Measurements from ENCODE around the gene TMEM266.
A peak's percentile ranks its signal among the peaks of the same experiment; 100 is the strongest.
"Not testable (repeated sequence)": the region's sequence is repeated elsewhere in the genome, so short reads cannot be mapped to it uniquely, and the experiment has no call there.

TMEM266 gene

GRCh38 chr15:76059320-76060117 is at the start of gene TMEM266:
Gene TMEM266 (plus strand): TSS chr15:76059985. CDS start chr15:76134264, 74,279 bp downstream.
- DNase-seq = peak; percentile 18 to 30

- DNase-seq = no peak
Observed at GRCh38 chr15:76010613-76011012, 49.2 kb upstream of the TMEM266 start.

GRCh38 chr15:76011627-76012551 is 47.9 kb upstream of the TMEM266 start, which contains the start of gene NRG4:
Gene NRG4 (minus strand): TSS chr15:76012424. CDS start chr15:76011230, 1,194 bp downstream.
- no peak for DNase-seq

- not testable (repeated sequence) for DNase-seq
Observed at GRCh38 chr15:76013470-76013869, 46.3 kb upstream of the TMEM266 start.

GRCh38 chr15:76024021-76024768 is 35.6 kb upstream of the TMEM266 start:
- DNase-seq = no peak

- no peak for DNase-seq
Observed at GRCh38 chr15:76032046-76032445, 27.7 kb upstream of the TMEM266 start.

- DNase-seq = no peak
Observed at GRCh38 chr15:76033438-76033837, 26.3 kb upstream of the TMEM266 start.

GRCh38 chr15:76034111-76034510 is 25.7 kb upstream of the TMEM266 start:
- no peak for DNase-seq

- DNase-seq = no peak
Observed at GRCh38 chr15:76035593-76035992, 24.2 kb upstream of the TMEM266 start.

- DNase-seq = no peak
Observed at GRCh38 chr15:76038512-76038911, 21.3 kb upstream of the TMEM266 start.

- not testable (repeated sequence) for DNase-seq
Observed at GRCh38 chr15:76054201-76054600, 5.6 kb upstream of the TMEM266 start.

GRCh38 chr15:76056931-76057330 is 2.9 kb upstream of the TMEM266 start:
- no peak for DNase-seq

GRCh38 chr15:76057332-76058000 is 2.3 kb upstream of the TMEM266 start:
- peak; percentile 36 to 50 for DNase-seq

GRCh38 chr15:76058714-76059319 is 968 bp upstream of the TMEM266 start:
- peak; percentile 20 to 43 for DNase-seq

GRCh38 chr15:76060118-76060989 is 569 bp downstream of the TMEM266 start:
- DNase-seq = peak; percentile 40 to 56

GRCh38 chr15:76061700-76062099 is 1.9 kb downstream of the TMEM266 start:
- DNase-seq = no peak

- DNase-seq = no peak
Observed at GRCh38 chr15:76062286-76062685, 2.5 kb downstream of the TMEM266 start.

GRCh38 chr15:76064375-76064774 is 4.6 kb downstream of the TMEM266 start:
- DNase-seq = no peak

- peak in 1 of 2 experiments; percentile 6 for DNase-seq
Observed at GRCh38 chr15:76065245-76065644, 5.5 kb downstream of the TMEM266 start.

GRCh38 chr15:76065793-76066192 is 6.0 kb downstream of the TMEM266 start:
- DNase-seq = no peak

- no peak for DNase-seq
Observed at GRCh38 chr15:76070192-76070591, 10.4 kb downstream of the TMEM266 start.

All from activated CD4-positive, alpha-beta T cell treated with anti-CD3 and anti-CD28 coated beads, Interleukin-2, amount 50 U/mL, for 48 hours (primary cell).